K562 (cell line): Measurements from ENCODE around the gene NUPR1. TPM values are rescaled to one million over a fixed set of nuclear protein-coding genes. Genes with fewer than 3 reads are reported as not detected.

Experiments
- ATAC-seq: fragments of 200-7000 bp; cut with Tn5 transposase; 3 replicates; pipeline ENCODE4 v1.9.1; 2020; ENCODE audit warnings: moderate library complexity
- BruUV-seq: library from RNA; stranded (reverse); fragments of 400-500 nt; replicated peaks from 2 replicates; lab custom pipeline; 2021; lab: Mats Ljungman, UMichigan
- CTCF ChIA-PET: fragments of 300-600 bp; formaldehyde crosslinking; extraction: SDS; loops from one replicate; lab custom pipeline; 2021; ENCODE audit warnings: low intra/inter-chr PET ratio; lab: Yijun Ruan, JAX
- POLR2A ChIA-PET: fragments of 300-600, 350-650 bp; sonication (Branson Sonifier 250); formaldehyde crosslinking; extraction: SDS; loops from one replicate; lab custom pipeline; 2021; ENCODE audit warnings: antibody characterized with exemption, inconsistent platforms; lab: Yijun Ruan, JAX
- DNase-seq, 4 experiments: peaks; one replicate each; pipeline versions ENCODE4 v3.0.0 to v3.0.0-alpha.2; 2011 to 2018; ENCODE audit warnings: low spot score in 3 of 4, mixed read lengths in 3 of 4; ENCODE audit errors: extremely low read depth in 1 of 4
- FAIRE-seq: peaks from 2 replicates; lab custom pipeline; 2011; peaks lifted over from hg19 to GRCh38; lab: Jason Lieb, UNC
- H2AFZ ChIP-seq: 2 replicates; pipeline ENCODE4 v1.6.0; 2011; ENCODE audit warnings: low read depth, low read length, control low read depth, inconsistent platforms
- H3K27ac ChIP-seq: fragments of 200-600 bp; 3 replicates; pipeline ENCODE4 v1.8.0; 2011; ENCODE audit warnings: low read depth, mild to moderate bottlenecking, control low read depth, inconsistent platforms, low read length, moderate library complexity, mixed read lengths; ENCODE audit errors: extremely low read depth
- H3K27me3 ChIP-seq, 2 experiments: fragments of 300-600 bp in 1 of 2; 2 replicates in 1 of 2; 3 replicates in 1 of 2; pipeline versions ENCODE4 v1.6.0 to v1.8.0; 2011; ENCODE audit warnings: inconsistent platforms in 2 of 2, low read length in 2 of 2, mild to moderate bottlenecking in 1 of 2, mixed read lengths in 1 of 2, moderate library complexity in 1 of 2; ENCODE audit not compliant: control insufficient read depth in 2 of 2, insufficient read depth in 2 of 2
- H3K36me3 ChIP-seq: fragments of 300-600 bp; 3 replicates; pipeline ENCODE4 v1.8.0; 2011; ENCODE audit warnings: mild to moderate bottlenecking, low read length, inconsistent platforms; ENCODE audit not compliant: control insufficient read depth, insufficient read depth
- H3K4me1 ChIP-seq, 2 experiments: fragments of 200-600 bp in 1 of 2; replicated peaks in 1 of 2; 2 replicates in 1 of 2; 3 replicates in 1 of 2; pipeline versions ENCODE4 v1.5.1 to v1.8.0; 2011; ENCODE audit warnings: inconsistent platforms in 2 of 2, low read length in 2 of 2, mild to moderate bottlenecking in 1 of 2, mixed read lengths in 1 of 2, moderate library complexity in 1 of 2; ENCODE audit not compliant: control insufficient read depth in 2 of 2, insufficient read depth in 2 of 2
- H3K4me2 ChIP-seq: 2 replicates; pipeline ENCODE4 v1.6.1; 2011; ENCODE audit warnings: low read length, control low read depth, inconsistent platforms, mixed read lengths; ENCODE audit not compliant: insufficient read depth
- H3K4me3 ChIP-seq: fragments of 200-600 bp; sonication (generic), shearing (Covaris generic); 2 replicates; pipeline ENCODE4 v1.5.1; 2016; ENCODE audit warnings: control low read depth, inconsistent platforms
- H3K79me2 ChIP-seq: fragments of 200-600 bp; 3 replicates; pipeline ENCODE4 v1.8.0; 2011; ENCODE audit warnings: low read length, inconsistent platforms; ENCODE audit not compliant: control insufficient read depth, insufficient read depth
- H3K9ac ChIP-seq, 2 experiments: 2 replicates each; pipeline versions ENCODE4 v1.6.0 to v1.6.1; 2011; ENCODE audit warnings: low read depth in 2 of 2, low read length in 2 of 2, control low read depth in 1 of 2, inconsistent platforms in 1 of 2, mild to moderate bottlenecking in 1 of 2, mixed read lengths in 1 of 2; ENCODE audit not compliant: insufficient read depth in 1 of 2
- H3K9me1 ChIP-seq: one replicate; pipeline ENCODE4 v1.6.0; 2011; ENCODE audit warnings: inconsistent platforms, mild to moderate bottlenecking, low read length, moderate library complexity; ENCODE audit not compliant: control insufficient read depth, insufficient read depth
- H3K9me3 ChIP-seq: replicated peaks from 2 replicates; pipeline ENCODE4 v1.5.1; 2011; ENCODE audit warnings: low read depth, low read length, inconsistent platforms; ENCODE audit not compliant: control insufficient read depth, insufficient read depth
- H4K20me1 ChIP-seq: replicated peaks from 2 replicates; pipeline ENCODE4 v1.6.1; 2011; ENCODE audit warnings: low read length, inconsistent platforms, mixed read lengths; ENCODE audit not compliant: control insufficient read depth, insufficient read depth
- HMG20A ChIP-seq: fragments of 450-650 bp; formaldehyde crosslinking; conservative IDR thresholded peaks from 2 replicates; pipeline ENCODE4 v1.4.0; 2020; ENCODE audit warnings: mild to moderate bottlenecking, mixed read lengths
- ID3 ChIP-seq, 2 experiments: fragments of 250-450 bp in 1 of 2; fragments of 450-650 bp in 1 of 2; sonication (Bioruptor Pico) in 1 of 2; IDR thresholded peaks; 2 replicates each; pipeline versions ENCODE4 v1.6.1 to v1.8.0; 2016 to 2021; ENCODE audit warnings: mild to moderate bottlenecking in 2 of 2, moderate library complexity in 2 of 2, missing compliant biosample characterization in 1 of 2, missing genetic modification characterization in 1 of 2
- KDM1A ChIP-seq, 2 experiments: fragments of 450-650 bp; IDR thresholded peaks; 2 replicates each; pipeline ENCODE4 v1.6.1; 2016; ENCODE audit warnings: mild to moderate bottlenecking in 2 of 2
- NBN ChIP-seq: fragments of 450-650 bp; IDR thresholded peaks from 2 replicates; pipeline ENCODE4 v1.6.1; 2016; ENCODE audit warnings: low read depth, mild to moderate bottlenecking
- NFE2L1 ChIP-seq: fragments of 450-650 bp; IDR thresholded peaks from 2 replicates; pipeline ENCODE4 v1.6.1; 2016; ENCODE audit warnings: missing genetic modification characterization, low read depth, mild to moderate bottlenecking, missing compliant biosample characterization, moderate library complexity, borderline replicate concordance
- SMAD4 ChIP-seq: fragments of 250-450 bp; sonication (Bioruptor Pico); conservative IDR thresholded peaks from 2 replicates; pipeline ENCODE4 v1.8.0; 2021; ENCODE audit warnings: inconsistent platforms, mild to moderate bottlenecking, moderate library complexity
- U2AF1 ChIP-seq: fragments of 200-400 bp; formaldehyde crosslinking; optimal IDR thresholded peaks from 2 replicates; pipeline ENCODE3; 2017; ENCODE audit warnings: mild to moderate bottlenecking, low read depth, low read length, moderate library complexity
- USF1 ChIP-seq: sonication (generic); formaldehyde crosslinking; IDR thresholded peaks from 2 replicates; pipeline ENCODE4 v1.9.0; 2022; ENCODE audit warnings: mild to moderate bottlenecking, missing genetic modification reagents
- ZBTB2 ChIP-seq: fragments of 450-650 bp; IDR thresholded peaks from 2 replicates; pipeline ENCODE4 v1.6.1; 2016; ENCODE audit warnings: antibody characterized with exemption
- ZFP30 ChIP-seq: fragments of 250-450 bp; sonication (Bioruptor Pico); IDR thresholded peaks from 2 replicates; pipeline ENCODE4 v1.8.0; 2022; ENCODE audit warnings: moderate library complexity, mild to moderate bottlenecking, inconsistent platforms, borderline replicate concordance
- ZNF239 ChIP-seq: fragments of 250-450 bp; sonication (Bioruptor Pico); IDR thresholded peaks from 2 replicates; pipeline ENCODE4 v1.4.0; 2020; ENCODE audit warnings: mild to moderate bottlenecking
- ZNF395 ChIP-seq: fragments of 200-800 bp; sonication (Bioruptor generic); IDR thresholded peaks from 2 replicates; pipeline ENCODE4 v1.6.1; 2017; ENCODE audit warnings: missing genetic modification characterization, missing compliant biosample characterization
- ZNF445 ChIP-seq: fragments of 250-450 bp; sonication (Bioruptor Pico); IDR thresholded peaks from 2 replicates; pipeline ENCODE4 v1.4.0; 2020; ENCODE audit warnings: low read depth, mild to moderate bottlenecking, moderate library complexity
- ZNF77 ChIP-seq: fragments of 250-450 bp; sonication (Bioruptor Pico); IDR thresholded peaks from 2 replicates; pipeline ENCODE4 v1.5.0; 2020
- WGBS: fragments of 100-300 bp; shearing (Covaris generic); methylation state at CpG from one replicate; pipeline ENCODE4 v1.1.6; 2016; ENCODE audit warnings: low coverage, mixed read lengths; ENCODE audit not compliant: insufficient coverage; ENCODE audit errors: missing lambda C conversion rate; 5-methylcytosine and 5-hydroxymethylcytosine counted together
- in situ Hi-C: fragments of 300-500 bp; cut with MboI; formaldehyde crosslinking; loops from 4 replicates; pipeline ENCODE4 v1.15.0; 2018; ENCODE audit warnings: inconsistent platforms, mixed read lengths
- intact Hi-C: fragments of 100-400 bp; cut with micrococcal nuclease; formaldehyde crosslinking; loops from 2 replicates; pipeline ENCODE4 v1.14.2; 2022
- polyA plus RNA-seq, 8 experiments: library from polyadenylated mRNA; depleted of rRNA in 4 of 8; stranded (reverse) in 5 of 8; unstranded in 3 of 8; fragments of >200 nt; fragmentation: Nextera tagmentation in 2 of 8; fragmentation: Illumina TruSeq in 1 of 8; extraction: Ambion mirVana in 2 of 8; extraction: Trizol in 1 of 8; gene quantifications; 2 replicates each; pipeline versions ENCODE4 v1.2.1 to v1.2.3, GENCODE V29; 2011 to 2014; ENCODE audit warnings: inconsistent platforms in 1 of 8, missing spikeins in 1 of 8
- total RNA-seq, 7 experiments: library from RNA; depleted of rRNA in 6 of 7; stranded (reverse); fragments of >200 nt in 6 of 7; fragmentation: Illumina TruSeq in 2 of 7; extraction: Trizol in 2 of 7; gene quantifications; 2 replicates each; pipeline versions ENCODE4 v1.2.1 to v1.2.3, GENCODE V29; 2011 to 2021; ENCODE audit warnings: low replicate concordance in 1 of 7

NUPR1 gene
- total and polyA plus RNA-seq, 9 of the 15 experiments (the other 6 are each of a cell fraction or from before 2014, with no cell fraction given), result 0.07 to 1.5 (median 0.27) TPM

- no TSS peak for BruUV-seq
- Histone ChIP-seq H3K27me3 (no peaks in the 10 kb centered on the region), H3K79me2 (peaks cover 8% of the 10 kb centered on the region; the same call in 2 of the 3 replicates), H3K9me3 (no peaks in the 10 kb centered on the region), H3K27ac (peak within 1 kb of the TSS; percentile 71), H3K4me2 (peak within 1 kb of the TSS; percentile 74), H3K4me1 (peaks cover 13 to 55% of the 10 kb centered on the region in 2 experiments), H3K9me1 (no peaks in the 10 kb centered on the region), H2AFZ (peak within 1 kb of the TSS; percentile 92), H3K9ac (peak within 1 kb of the TSS; percentile 55 to 87), H3K4me3 (peak within 1 kb of the TSS; percentile 25), H4K20me1 (no peaks in the 10 kb centered on the region), H3K36me3 (peaks cover 2% of the 10 kb centered on the region; the same call in 2 of the 3 replicates)
- intact Hi-C loops, result no loop called here
- CTCF ChIA-PET, result no interaction called here
- POLR2A ChIA-PET, result no interaction called here
- FAIRE-seq, result peak; percentile 91
- in situ Hi-C loops, result loop anchor here (25.0 kb wide), 1 partner anchor 1718 kb away; no protein-coding TSS in a partner anchor
- peak; percentile 60 for ATAC-seq
- DNase-seq, result peak; percentile 30 to 71 (median 55)
- WGBS, result 18% methylated on average over 11 of the region's 12 CpGs
- TF ChIP-seq KDM1A (IDR thresholded peaks at IDR 0.05), result peak in 1 of 2 experiments; percentile 81; a peak in 2 of 4 replicates
- TF ChIP-seq NBN, result no peak
- no peak for TF ChIP-seq ID3 (CRISPR knock-in tag; IDR thresholded peaks at IDR 0.05)
- TF ChIP-seq ID3 (tag; IDR thresholded peaks at IDR 0.05), result peak; percentile 60
- TF ChIP-seq U2AF1, result no peak
- no peak for TF ChIP-seq ZNF239 (CRISPR knock-in tag)
- no peak for TF ChIP-seq ZFP30 (CRISPR knock-in tag)
- no peak for TF ChIP-seq HMG20A (CRISPR knock-in tag)
- no peak for TF ChIP-seq ZNF77
- TF ChIP-seq ZBTB2, result 0 out of 2 replicates have a peak, but pooled peaks have one; percentile 32
- TF ChIP-seq NFE2L1 (tag), result no peak
- TF ChIP-seq USF1 (CRISPR knock-in tag), result no peak; the same call in 1 of the 2 replicates
- no peak for TF ChIP-seq ZNF445 (CRISPR knock-in tag)
- no peak for TF ChIP-seq SMAD4
- TF ChIP-seq ZNF395 (CRISPR knock-in tag), result peak; percentile 33; the same call in 1 of the 2 replicates
Observed at GRCh38 chr16:28494121-28494851, 44.5 kb downstream of the NUPR1 start, which contains the start of gene APOBR. APOBR (plus strand) TSS chr16:28494643; CDS start chr16:28494682, 39 bp downstream.
